ENCODE data around the gene DNAH1.

GRCh38 chr3:52343946-52344600 lies 28.0 kb downstream of the DNAH1 start:
- no peak for TF ChIP-seq CTCF (IDR thresholded peaks at IDR 0.05; ENCODE audit: low read length)
- TF ChIP-seq EZH2 (optimal IDR thresholded peaks at IDR 0.05; ENCODE audit: low read depth, low read length), result no peak
